ENCODE data around the gene COG5. TPM values are rescaled to one million over a fixed set of nuclear protein-coding genes. Genes with fewer than 3 reads are reported as not detected.
A peak's percentile ranks its signal among the peaks of the same experiment; 100 is the strongest.
"Not testable (repeated sequence)": the region's sequence is repeated elsewhere in the genome, so short reads cannot be mapped to it uniquely, and the experiment has no call there.

Gene COG5
- total and polyA plus RNA-seq, 2 donors from 2014 or later: 8.6 to 45.7 TPM

DNA sequence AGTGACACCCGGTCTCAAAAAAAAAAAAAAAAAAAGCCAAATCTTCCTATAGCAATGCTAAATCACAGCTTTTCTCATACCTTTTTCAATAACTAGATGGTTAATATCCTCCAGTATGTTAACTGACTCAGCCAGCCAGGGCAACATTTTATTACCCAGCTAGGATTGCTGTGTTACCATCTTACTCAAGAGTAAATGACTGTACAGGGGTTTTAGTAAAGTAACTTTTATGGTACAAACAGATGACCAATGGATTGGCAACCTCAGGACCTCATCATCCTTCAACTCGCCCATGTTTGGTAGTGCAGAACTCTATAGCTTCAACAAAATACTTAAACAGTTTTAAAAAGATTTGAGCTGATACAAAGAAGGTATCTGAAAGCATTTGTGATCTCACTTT lies 335.4 kb downstream of the COG5 start:
- TF ChIP-seq, protein P1, sequence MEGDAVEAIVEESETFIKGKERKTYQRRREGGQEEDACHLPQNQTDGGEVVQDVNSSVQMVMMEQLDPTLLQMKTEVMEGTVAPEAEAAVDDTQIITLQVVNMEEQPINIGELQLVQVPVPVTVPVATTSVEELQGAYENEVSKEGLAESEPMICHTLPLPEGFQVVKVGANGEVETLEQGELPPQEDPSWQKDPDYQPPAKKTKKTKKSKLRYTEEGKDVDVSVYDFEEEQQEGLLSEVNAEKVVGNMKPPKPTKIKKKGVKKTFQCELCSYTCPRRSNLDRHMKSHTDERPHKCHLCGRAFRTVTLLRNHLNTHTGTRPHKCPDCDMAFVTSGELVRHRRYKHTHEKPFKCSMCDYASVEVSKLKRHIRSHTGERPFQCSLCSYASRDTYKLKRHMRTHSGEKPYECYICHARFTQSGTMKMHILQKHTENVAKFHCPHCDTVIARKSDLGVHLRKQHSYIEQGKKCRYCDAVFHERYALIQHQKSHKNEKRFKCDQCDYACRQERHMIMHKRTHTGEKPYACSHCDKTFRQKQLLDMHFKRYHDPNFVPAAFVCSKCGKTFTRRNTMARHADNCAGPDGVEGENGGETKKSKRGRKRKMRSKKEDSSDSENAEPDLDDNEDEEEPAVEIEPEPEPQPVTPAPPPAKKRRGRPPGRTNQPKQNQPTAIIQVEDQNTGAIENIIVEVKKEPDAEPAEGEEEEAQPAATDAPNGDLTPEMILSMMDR (IDR thresholded peaks at IDR 0.05; ENCODE audit: borderline replicate concordance, extremely low read depth, insufficient read depth): no peak
- FAIRE-seq: no peak
- Histone ChIP-seq H3K4me3 (ENCODE audit: low read length in 3 of 3) (no peak overlapping the region), H3K4me1 (ENCODE audit: control insufficient read depth in 2 of 3, insufficient read depth in 2 of 3, low read depth in 1 of 3, low read length in 3 of 3) (no peaks in the 10 kb centered on the region), H3K27me3 (ENCODE audit: control insufficient read depth, insufficient read depth, low read length) (no peaks in the 10 kb centered on the region), H3K9ac (ENCODE audit: low read length in 3 of 3) (no peak overlapping the region), H3K36me3 (ENCODE audit: control insufficient read depth in 2 of 3, insufficient read depth in 3 of 3, low read length in 3 of 3) (no peaks in the 10 kb centered on the region), H3K27ac (ENCODE audit: low read depth in 2 of 2, low read length in 2 of 2) (no peak overlapping the region), H3K9me3 (ENCODE audit: control insufficient read depth in 2 of 3, insufficient read depth in 1 of 3, low read length in 3 of 3) (no peaks in the 10 kb centered on the region)
- intact Hi-C loops (cut with DNase I): no loop called here
- DNase-seq: no peak

DNA sequence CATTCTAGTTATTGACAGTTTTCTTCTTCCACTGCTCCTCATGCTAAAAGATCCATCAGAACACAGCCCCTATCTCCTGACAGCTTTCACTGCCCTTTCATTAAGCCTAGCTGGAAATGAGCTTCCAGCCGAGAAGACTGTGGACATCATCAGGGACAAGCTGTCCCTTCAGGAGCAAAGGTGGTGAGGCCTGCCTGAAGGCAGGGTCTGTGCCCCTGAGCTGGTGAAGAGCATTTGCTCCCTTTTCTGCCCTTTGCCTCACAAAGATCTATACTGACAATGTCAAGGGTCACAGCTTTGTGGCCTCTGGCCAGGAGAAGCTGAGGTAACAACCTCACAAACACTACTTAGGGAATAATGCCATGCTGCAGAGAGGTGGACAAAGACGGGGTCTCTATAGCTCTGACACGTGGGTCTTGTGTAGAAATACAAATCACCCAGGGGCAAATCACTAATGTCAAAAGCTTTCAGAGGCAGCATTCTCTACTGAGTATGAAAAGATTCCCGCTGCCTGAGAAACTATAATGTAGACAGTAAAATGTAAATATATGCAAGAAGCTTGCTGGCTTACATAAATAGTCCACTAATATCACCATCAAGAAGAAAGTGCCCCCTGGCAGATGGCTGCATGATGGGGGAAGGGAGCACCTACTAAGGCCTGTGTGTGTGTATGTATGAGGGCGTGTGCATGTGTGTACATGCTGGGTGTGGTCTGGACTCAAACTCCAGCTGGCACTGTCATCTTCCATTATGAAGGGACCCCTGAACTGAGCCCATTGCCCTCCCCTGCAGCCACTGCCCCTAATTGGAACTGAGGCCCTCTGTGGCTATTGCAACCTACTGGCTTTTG lies 339.1 kb downstream of the COG5 start:
- no peak for FAIRE-seq

DNA sequence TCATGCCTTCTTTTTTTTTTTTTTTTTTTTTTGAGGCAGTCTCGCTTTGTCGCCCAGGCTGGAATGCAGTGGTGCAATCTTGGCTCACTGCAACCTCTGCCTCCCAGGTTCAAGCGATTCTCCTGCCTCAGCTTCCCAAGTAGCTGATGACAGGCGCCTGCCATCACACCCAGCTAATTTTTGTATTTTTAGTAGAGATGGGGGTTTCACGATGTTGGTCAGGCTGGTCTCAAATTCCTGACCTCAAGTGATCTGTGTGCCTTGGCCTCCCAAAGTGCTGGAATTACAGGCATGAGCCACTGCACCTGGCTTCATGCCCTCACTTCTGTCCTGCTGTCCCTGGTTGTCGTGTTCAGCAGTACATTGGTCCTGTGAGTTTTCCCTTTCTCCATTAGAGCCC lies 342.9 kb downstream of the COG5 start:
- H3K4me1 ChIP-seq (ENCODE audit: control insufficient read depth in 2 of 3, insufficient read depth in 2 of 3, low read depth in 1 of 3, low read length in 3 of 3); H3K9ac ChIP-seq (ENCODE audit: low read length in 3 of 3); H3K9me3 ChIP-seq (ENCODE audit: control insufficient read depth in 2 of 3, insufficient read depth in 1 of 3, low read length in 3 of 3); H3K4me3 ChIP-seq (ENCODE audit: low read length in 3 of 3); intact Hi-C loops (cut with DNase I); H3K36me3 ChIP-seq (ENCODE audit: control insufficient read depth in 2 of 3, insufficient read depth in 3 of 3, low read length in 3 of 3); DNase-seq; H3K27ac ChIP-seq (ENCODE audit: low read depth in 2 of 2, low read length in 2 of 2); FAIRE-seq; H3K27me3 ChIP-seq (ENCODE audit: control insufficient read depth, insufficient read depth, low read length): not testable (repeated sequence)

More for the DNA sequence above, 339.1 kb downstream of the COG5 start:
- H3K27ac ChIP-seq (ENCODE audit: low read depth in 2 of 2, low read length in 2 of 2): no peak overlapping the region
- no peaks in the 10 kb centered on the region for H3K4me1 ChIP-seq (ENCODE audit: control insufficient read depth in 2 of 3, insufficient read depth in 2 of 3, low read depth in 1 of 3, low read length in 3 of 3)
- peak in 1 of 5 donors; percentile 7 for DNase-seq
- no peaks in the 10 kb centered on the region for H3K9me3 ChIP-seq (ENCODE audit: control insufficient read depth in 2 of 3, insufficient read depth in 1 of 3, low read length in 3 of 3)
- TF ChIP-seq, protein P1 (IDR thresholded peaks at IDR 0.05; ENCODE audit: borderline replicate concordance, extremely low read depth, insufficient read depth): no peak
- no peaks in the 10 kb centered on the region for H3K36me3 ChIP-seq (ENCODE audit: control insufficient read depth in 2 of 3, insufficient read depth in 3 of 3, low read length in 3 of 3)
- intact Hi-C loops (cut with DNase I): no loop called here
- H3K4me3 ChIP-seq (ENCODE audit: low read length in 3 of 3): no peak overlapping the region
- H3K9ac ChIP-seq (ENCODE audit: low read length in 3 of 3): no peak overlapping the region
- H3K27me3 ChIP-seq (ENCODE audit: control insufficient read depth, insufficient read depth, low read length): no peaks in the 10 kb centered on the region

DNA sequence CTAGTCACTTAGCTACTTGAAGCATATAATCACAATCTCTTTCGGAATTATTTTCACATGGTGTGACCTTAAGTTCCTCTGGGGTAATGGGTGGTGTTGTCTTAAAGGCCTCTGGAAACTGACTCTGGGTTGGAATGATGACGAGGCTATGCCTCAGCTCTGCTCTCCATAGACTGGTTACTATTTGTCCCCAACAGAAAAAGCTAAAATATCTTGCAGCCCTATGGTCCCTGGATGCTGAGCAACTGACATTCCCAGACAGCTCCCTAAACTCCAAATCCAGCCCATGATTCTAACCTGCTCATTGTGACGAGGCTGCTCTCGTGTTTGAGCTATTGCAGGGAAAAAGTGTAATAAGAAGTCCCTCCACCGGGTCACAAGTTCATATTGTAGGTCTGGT lies 343.4 kb downstream of the COG5 start:
- no peak for FAIRE-seq
- TF ChIP-seq, protein P1 (IDR thresholded peaks at IDR 0.05; ENCODE audit: borderline replicate concordance, extremely low read depth, insufficient read depth): no peak

More for the DNA sequence above, 343.4 kb downstream of the COG5 start:
- Histone ChIP-seq H3K27ac (ENCODE audit: low read depth in 2 of 2, low read length in 2 of 2) (no peak overlapping the region), H3K9ac (ENCODE audit: low read length in 3 of 3) (no peak overlapping the region), H3K4me3 (ENCODE audit: low read length in 3 of 3) (no peak overlapping the region), H3K36me3 (ENCODE audit: control insufficient read depth in 2 of 3, insufficient read depth in 3 of 3, low read length in 3 of 3) (no peaks in the 10 kb centered on the region), H3K27me3 (ENCODE audit: control insufficient read depth, insufficient read depth, low read length) (no peaks in the 10 kb centered on the region), H3K4me1 (ENCODE audit: control insufficient read depth in 2 of 3, insufficient read depth in 2 of 3, low read depth in 1 of 3, low read length in 3 of 3) (no peaks in the 10 kb centered on the region), H3K9me3 (ENCODE audit: control insufficient read depth in 2 of 3, insufficient read depth in 1 of 3, low read length in 3 of 3) (no peaks in the 10 kb centered on the region)
- intact Hi-C loops (cut with DNase I): no loop called here
- DNase-seq: no peak

All from kidney (tissue), 14 donors.